Keratinocyte (primary cell): ENCODE measurements around the gene KIAA0825. TPM values are rescaled to one million over a fixed set of nuclear protein-coding genes. Genes with fewer than 3 reads are reported as not detected.
"Not testable (repeated sequence)": the region's sequence is repeated elsewhere in the genome, so short reads cannot be mapped to it uniquely, and the experiment has no call there.

Experiments
- DNase-seq: peaks from one replicate; pipeline ENCODE4 v3.0.0-alpha.2; 2011; ENCODE audit warnings: low read depth, missing footprints, low spot score
- FAIRE-seq: peaks from 2 replicates; lab custom pipeline; 2011; peaks lifted over from hg19 to GRCh38; lab: Jason Lieb, UNC
- H2AFZ ChIP-seq: 2 replicates; pipeline ENCODE4 v1.6.0; 2012; ENCODE audit warnings: low read length, control low read depth, inconsistent platforms; ENCODE audit not compliant: control insufficient read depth
- H3K27ac ChIP-seq: 2 replicates; pipeline ENCODE4 v1.5.1; 2011; ENCODE audit warnings: low read length; ENCODE audit not compliant: control insufficient read depth, insufficient read depth
- H3K27me3 ChIP-seq: 3 replicates; pipeline ENCODE4 v1.6.0; 2011; ENCODE audit warnings: low read length; ENCODE audit not compliant: control insufficient read depth, insufficient read depth; ENCODE audit errors: extremely low read depth
- H3K36me3 ChIP-seq, 2 experiments: 2 replicates in 1 of 2; 3 replicates in 1 of 2; pipeline ENCODE4 v1.5.1; 2011; ENCODE audit warnings: low read length in 2 of 2, mild to moderate bottlenecking in 1 of 2; ENCODE audit not compliant: control insufficient read depth in 2 of 2, insufficient read depth in 2 of 2; ENCODE audit errors: extremely low read depth in 1 of 2
- H3K4me1 ChIP-seq: 3 replicates; pipeline ENCODE4 v1.5.1; 2011; ENCODE audit warnings: low read length; ENCODE audit not compliant: control insufficient read depth, insufficient read depth; ENCODE audit errors: extremely low read depth
- H3K4me2 ChIP-seq: 3 replicates; pipeline ENCODE4 v1.6.0; 2011; ENCODE audit warnings: low read depth, low read length; ENCODE audit not compliant: control insufficient read depth, insufficient read depth; ENCODE audit errors: extremely low read depth
- H3K4me3 ChIP-seq, 3 experiments: fragments of 200-600 bp in 1 of 3; sonication (generic) in 1 of 3; 2 replicates in 2 of 3; 3 replicates in 1 of 3; pipeline ENCODE4 v1.5.1; 2011 to 2016; ENCODE audit warnings: low read length in 3 of 3, mild to moderate bottlenecking in 3 of 3, control low read depth in 2 of 3, inconsistent platforms in 1 of 3, low read depth in 1 of 3, mixed read lengths in 1 of 3, mixed run types in 1 of 3, moderate library complexity in 1 of 3; ENCODE audit not compliant: control insufficient read depth in 2 of 3, insufficient read depth in 2 of 3; ENCODE audit errors: extremely low read depth in 1 of 3
- H3K79me2 ChIP-seq: 2 replicates; pipeline ENCODE4 v1.6.0; 2012; ENCODE audit warnings: low read length; ENCODE audit not compliant: control insufficient read depth, insufficient read depth
- H3K9ac ChIP-seq: 3 replicates; pipeline ENCODE4 v1.6.0; 2011; ENCODE audit warnings: low read length; ENCODE audit not compliant: control insufficient read depth, insufficient read depth; ENCODE audit errors: extremely low read depth
- H3K9me1 ChIP-seq: 3 replicates; pipeline ENCODE4 v1.6.0; 2011; ENCODE audit warnings: low read length; ENCODE audit not compliant: control insufficient read depth, insufficient read depth; ENCODE audit errors: extremely low read depth
- H3K9me3 ChIP-seq: 2 replicates; pipeline ENCODE4 v1.5.1; 2012; ENCODE audit warnings: low read depth, low read length; ENCODE audit not compliant: control insufficient read depth
- H4K20me1 ChIP-seq: 3 replicates; pipeline ENCODE4 v1.6.0; 2011; ENCODE audit warnings: low read length; ENCODE audit not compliant: control insufficient read depth, insufficient read depth; ENCODE audit errors: extremely low read depth
- CTCF ChIP-seq, 3 experiments: IDR thresholded peaks in 1 of 3; conservative IDR thresholded peaks in 1 of 3; optimal IDR thresholded peaks in 1 of 3; 2 replicates in 2 of 3; 3 replicates in 1 of 3; pipeline versions ENCODE3 to v1.5.1; 2011; ENCODE audit warnings: low read length in 3 of 3, mild to moderate bottlenecking in 3 of 3, moderate library complexity in 2 of 3, control low read depth in 1 of 3, inconsistent platforms in 1 of 3; ENCODE audit not compliant: insufficient read depth in 2 of 3; ENCODE audit errors: extremely low read depth in 1 of 3
- EZH2 ChIP-seq: IDR thresholded peaks from one replicate; pipeline ENCODE4 v1.6.1; 2012; ENCODE audit warnings: inconsistent platforms, mild to moderate bottlenecking, low read length, moderate library complexity
- dilution Hi-C: fragments of 300-500 bp; cut with MboI; formaldehyde crosslinking; loops from one replicate; pipeline ENCODE4 v1.7.0; 2020; ENCODE audit warnings: low sequenced_read_pairs; ENCODE audit not compliant: extremely low pct_ligation_motif_present
- polyA plus RNA-seq, 5 experiments: library from polyadenylated mRNA; depleted of rRNA in 3 of 5; stranded (reverse) in 3 of 5; stranded (forward) in 1 of 5; unstranded in 1 of 5; fragments of >200 nt; gene quantifications; 1 replicate in 1 of 5; 2 replicates in 3 of 5; 3 replicates in 1 of 5; pipeline versions ENCODE4 v1.2.1 to v1.2.3, GENCODE V29; 2011 to 2012; ENCODE audit warnings: missing spikeins in 2 of 5, low read depth in 1 of 5, low replicate concordance in 1 of 5

The KIAA0825 gene
- polyA plus RNA-seq, 1 donor (not counting 4 experiments of a cell fraction or from before 2014, with no cell fraction given): 1.2 TPM

GRCh38 chr5:94125107-94125506 is 493.3 kb downstream of the KIAA0825 start:
- Histone ChIP-seq H3K27ac (no peak overlapping the region), H3K9ac (no peak overlapping the region), H3K79me2 (no peaks in the 10 kb centered on the region), H3K36me3 (no peaks in the 10 kb centered on the region), H3K4me1 (no peaks in the 10 kb centered on the region), H3K4me2 (no peak overlapping the region), H2AFZ (no peak overlapping the region), H3K4me3 (no peak overlapping the region), H3K9me1 (no peaks in the 10 kb centered on the region), H3K9me3 (no peaks in the 10 kb centered on the region), H3K27me3 (no peaks in the 10 kb centered on the region), H4K20me1 (no peaks in the 10 kb centered on the region)
- no peak for FAIRE-seq
- no peak for DNase-seq
- dilution Hi-C loops: no loop called here
- TF ChIP-seq CTCF (optimal IDR thresholded peaks at IDR 0.05 in 1 of 3, IDR thresholded peaks at IDR 0.05 in 1 of 3, conservative IDR thresholded peaks at IDR 0.05 in 1 of 3; ENCODE audit: extremely low read depth in 1 of 3, insufficient read depth in 2 of 3, low read length in 3 of 3): no peak
- no peak for TF ChIP-seq EZH2

- H3K36me3 ChIP-seq, H3K79me2 ChIP-seq, H4K20me1 ChIP-seq, FAIRE-seq, H3K9me3 ChIP-seq, H3K9me1 ChIP-seq, H3K4me3 ChIP-seq, H3K27me3 ChIP-seq, H3K4me1 ChIP-seq, H3K9ac ChIP-seq, DNase-seq, H3K27ac ChIP-seq, dilution Hi-C loops, H2AFZ ChIP-seq, H3K4me2 ChIP-seq: not testable (repeated sequence)
Measured at GRCh38 chr5:94116317-94116716, 502.1 kb downstream of the KIAA0825 start.

- H3K9me1 ChIP-seq: no peaks in the 10 kb centered on the region
- no peak overlapping the region for H3K4me3 ChIP-seq
- DNase-seq (no peak), FAIRE-seq (no peak)
- no peak overlapping the region for H2AFZ ChIP-seq
- H3K79me2 ChIP-seq: peaks cover 14% of the 10 kb centered on the region
- H3K27me3 ChIP-seq: no peaks in the 10 kb centered on the region
- peaks cover 6% of the 10 kb centered on the region for H3K4me1 ChIP-seq
- TF ChIP-seq CTCF (optimal IDR thresholded peaks at IDR 0.05 in 1 of 3, IDR thresholded peaks at IDR 0.05 in 1 of 3, conservative IDR thresholded peaks at IDR 0.05 in 1 of 3; ENCODE audit: extremely low read depth in 1 of 3, insufficient read depth in 2 of 3, low read length in 3 of 3) (no peak), EZH2 (no peak)
- H4K20me1 ChIP-seq: no peaks in the 10 kb centered on the region
- dilution Hi-C loops: no loop called here
- H3K36me3 ChIP-seq: no peaks in the 10 kb centered on the region
- no peak overlapping the region for H3K4me2 ChIP-seq
- H3K9me3 ChIP-seq: no peaks in the 10 kb centered on the region
- no peak overlapping the region for H3K9ac ChIP-seq
- no peak overlapping the region for H3K27ac ChIP-seq
Measured at GRCh38 chr5:94113087-94113486, 505.3 kb downstream of the KIAA0825 start.
